Left renal pelvis (tissue), 4 donors: ENCODE data around the gene PSMD5. TPM values are rescaled to one million over a fixed set of nuclear protein-coding genes. Genes with fewer than 3 reads are reported as not detected.
"Not testable (repeated sequence)": the region's sequence is repeated elsewhere in the genome, so short reads cannot be mapped to it uniquely, and the experiment has no call there.

ENCODE experiments used
- DNase-seq, 4 donors: peaks; one replicate each; pipeline ENCODE4 v3.0.0-alpha.2; 2013; ENCODE audit warnings: low read depth in 4 of 4, low spot score in 3 of 4
- polyA plus RNA-seq, 4 donors: library from polyadenylated mRNA; unstranded; fragments of 120-200 nt; gene quantifications; one replicate each; pipeline ENCODE4 v1.2.1, GENCODE V29; 2013; ENCODE audit not compliant: insufficient read length in 4 of 4

Gene PSMD5
- polyA plus RNA-seq, 4 donors, result 28.7 to 36.7 (median 33.8) TPM

DNA sequence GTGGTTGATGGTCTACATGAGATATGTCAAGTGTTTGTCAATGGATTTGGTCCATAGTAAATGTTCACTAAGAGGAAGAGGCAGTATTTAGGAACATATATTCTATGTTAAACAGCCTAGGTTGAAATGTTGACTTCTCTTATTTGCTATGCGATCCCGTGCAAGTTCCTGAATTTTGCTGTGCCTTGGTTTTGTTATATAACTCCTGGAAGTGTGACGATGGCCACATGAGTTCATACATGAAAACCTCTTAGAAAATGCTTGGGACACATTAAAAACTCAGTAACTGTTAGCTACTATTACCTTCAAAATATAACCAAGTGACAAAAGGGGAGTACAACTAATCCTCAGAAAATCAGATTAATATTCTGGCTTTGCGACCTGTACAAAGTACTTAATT is 27.6 kb downstream of the PSMD5 start:
- DNase-seq, result no peak

DNA sequence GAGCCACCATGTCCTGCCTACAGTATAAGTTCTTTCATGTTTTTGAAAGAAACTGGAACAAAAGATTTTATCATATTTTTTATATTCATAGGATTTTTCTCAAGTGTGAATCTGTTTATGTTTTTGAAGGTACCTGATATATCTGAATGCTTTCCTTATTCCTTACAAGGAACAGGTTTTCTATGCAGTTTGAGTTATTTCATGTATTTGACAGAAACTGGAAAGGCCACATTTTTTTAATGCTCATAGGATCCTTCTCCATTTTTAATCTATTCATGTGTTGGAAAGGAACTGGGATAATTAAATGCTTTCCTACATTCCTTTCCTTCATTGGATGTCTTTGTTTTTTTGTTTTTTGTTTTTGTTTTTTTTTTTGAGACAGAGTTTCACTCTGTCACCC is 33.8 kb downstream of the PSMD5 start:
- DNase-seq, result no peak

DNA sequence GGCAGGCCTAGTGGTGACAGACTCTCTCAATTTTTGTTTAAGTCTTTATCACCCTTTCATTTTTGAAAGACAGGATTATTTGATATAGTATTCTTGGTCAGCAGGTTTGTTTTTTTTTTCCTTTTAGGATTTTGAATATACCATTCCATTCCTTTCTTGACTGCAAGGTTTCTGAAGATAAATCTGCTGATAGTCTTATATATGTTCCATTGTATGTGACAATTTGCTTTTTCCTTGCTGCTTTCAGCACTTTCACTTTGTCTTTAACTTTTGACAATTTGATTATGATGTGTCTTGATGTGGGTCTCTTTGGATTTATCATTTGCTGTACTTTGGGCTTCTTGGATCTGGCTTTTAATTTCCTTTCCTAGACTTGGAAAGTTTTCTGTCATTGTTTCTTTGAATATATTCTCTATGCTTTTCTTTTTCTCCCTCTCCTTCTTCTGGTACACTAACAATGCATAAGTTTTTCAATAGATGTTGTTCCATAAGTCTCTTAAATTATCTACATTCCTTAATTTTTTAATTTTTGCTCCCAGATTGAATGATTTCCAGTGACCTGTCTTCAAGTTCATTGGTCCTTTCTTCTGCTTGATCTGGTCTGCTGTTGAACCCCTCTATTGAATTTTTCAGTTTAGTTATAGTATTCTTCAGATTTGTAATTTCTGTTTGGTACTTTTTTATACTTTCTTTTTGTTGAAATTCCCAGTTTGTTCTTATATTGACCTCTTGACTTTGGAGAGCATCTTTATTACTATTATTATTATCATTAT is 34.9 kb downstream of the PSMD5 start:
- DNase-seq, result no peak

DNA sequence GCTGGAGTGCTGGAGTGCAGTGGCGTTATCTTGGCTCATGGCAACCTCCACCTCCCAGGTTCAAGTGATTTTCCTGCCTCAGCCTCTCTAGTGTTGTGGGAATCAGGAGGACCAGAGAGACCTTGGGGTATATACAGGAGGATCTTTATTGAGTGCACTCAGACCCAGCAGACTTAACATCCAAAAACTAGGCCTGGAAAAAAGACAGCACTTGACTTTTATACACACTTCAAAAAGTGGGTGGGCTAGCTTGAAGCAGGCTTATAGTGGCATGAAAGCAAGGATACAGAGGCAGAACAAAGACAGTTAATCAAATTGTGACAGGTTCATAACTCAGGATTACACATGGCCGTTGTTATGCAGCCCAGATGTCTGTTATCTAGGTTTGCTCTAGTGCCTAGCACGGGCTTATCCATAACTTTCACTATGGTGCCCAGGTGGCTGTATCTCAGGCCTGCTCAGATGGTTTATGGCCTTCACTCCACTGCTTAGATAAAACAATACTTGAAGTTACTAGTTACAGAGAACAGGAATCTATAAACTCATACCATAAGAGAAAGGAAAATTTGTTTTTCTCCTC is 37.8 kb downstream of the PSMD5 start:
- DNase-seq, result not testable (repeated sequence)

DNA sequence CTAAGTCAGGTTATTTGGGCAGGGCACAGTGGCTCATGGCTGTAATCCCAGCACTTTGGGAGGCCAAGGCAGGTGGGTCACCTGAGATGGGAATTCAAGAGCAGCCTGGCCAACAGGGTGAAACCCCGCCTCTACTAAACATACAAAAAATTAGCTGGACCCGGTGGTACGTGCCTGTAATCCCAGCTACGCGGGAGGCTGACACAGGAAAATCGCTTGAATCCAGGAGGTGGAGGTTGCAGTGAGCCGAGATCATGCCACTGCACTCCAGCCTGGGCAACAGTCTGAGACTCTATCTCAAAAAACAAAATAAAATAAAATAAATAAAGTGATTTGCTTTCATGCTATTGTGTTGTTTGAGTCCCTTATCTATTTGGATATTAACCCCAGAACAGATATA is 41.3 kb downstream of the PSMD5 start:
- no peak for DNase-seq

DNA sequence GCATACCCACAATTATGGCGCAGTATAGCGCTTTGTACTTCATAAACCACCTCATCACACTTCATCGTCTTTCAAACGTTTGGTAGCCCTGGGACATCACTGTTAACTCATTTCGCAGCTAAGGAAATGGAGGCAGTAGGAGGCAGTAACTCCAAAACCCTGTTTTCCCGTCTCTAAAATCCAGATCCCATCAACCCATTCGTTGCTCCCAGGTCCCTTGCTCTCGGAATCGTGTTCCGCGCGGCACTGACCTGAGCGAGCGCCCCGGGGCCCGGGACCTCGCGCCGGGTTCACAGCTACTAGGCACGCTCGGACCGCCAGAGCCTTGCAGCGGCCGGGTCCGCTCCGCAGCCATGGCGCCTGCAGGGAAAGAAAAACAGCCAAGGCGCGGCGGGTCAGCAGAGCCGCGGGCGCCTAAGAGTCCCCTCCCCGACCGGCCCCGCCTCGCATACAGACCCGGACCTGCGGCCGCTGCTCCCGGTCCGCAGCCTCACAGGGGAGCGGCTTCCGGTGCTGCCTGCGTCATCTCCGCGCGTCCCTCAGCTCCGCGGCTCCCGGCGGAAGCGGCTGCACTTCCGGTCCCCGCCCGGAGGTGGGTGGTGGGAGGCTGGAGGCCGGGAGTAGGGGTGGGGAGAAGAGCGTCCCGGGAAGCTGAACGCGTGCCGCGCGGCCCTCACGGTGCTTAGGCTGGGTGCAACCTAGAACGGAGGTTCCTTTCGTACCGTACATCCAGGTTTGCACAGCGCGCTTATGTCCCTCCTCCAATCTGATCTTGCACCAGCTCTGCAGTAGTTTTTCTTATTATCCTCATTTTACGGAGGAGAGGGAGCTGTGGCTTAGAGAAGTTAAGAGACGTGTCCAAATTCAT is 49.6 kb downstream of the PSMD5 start, which contains the start of gene FBXW2:
FBXW2 (minus strand) TSS at position 519 of the 868 bp plus-strand sequence. CDS start 5,158 bp downstream, outside the sequence.
- DNase-seq, result peak; percentile 75 to 84 (median 81)

DNA sequence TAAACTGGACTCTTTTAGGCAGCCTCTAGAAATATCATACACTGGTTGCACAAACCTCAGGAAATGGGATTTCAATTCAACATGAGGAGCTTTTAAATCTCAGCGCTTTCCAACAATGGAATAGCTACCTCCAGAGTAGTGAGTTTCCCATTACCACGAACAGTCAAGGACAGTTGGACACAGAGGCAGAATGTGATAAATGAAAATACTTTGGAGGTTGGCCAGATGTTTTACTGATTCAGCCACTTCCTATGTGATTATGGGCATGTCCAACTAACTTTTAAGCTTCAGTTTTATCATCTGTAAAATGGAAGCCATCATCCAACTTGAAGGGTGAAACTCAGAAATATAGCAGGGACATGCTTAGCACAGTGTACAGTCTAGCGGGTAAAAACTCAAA is 51.6 kb downstream of the PSMD5 start:
- no peak for DNase-seq

DNA sequence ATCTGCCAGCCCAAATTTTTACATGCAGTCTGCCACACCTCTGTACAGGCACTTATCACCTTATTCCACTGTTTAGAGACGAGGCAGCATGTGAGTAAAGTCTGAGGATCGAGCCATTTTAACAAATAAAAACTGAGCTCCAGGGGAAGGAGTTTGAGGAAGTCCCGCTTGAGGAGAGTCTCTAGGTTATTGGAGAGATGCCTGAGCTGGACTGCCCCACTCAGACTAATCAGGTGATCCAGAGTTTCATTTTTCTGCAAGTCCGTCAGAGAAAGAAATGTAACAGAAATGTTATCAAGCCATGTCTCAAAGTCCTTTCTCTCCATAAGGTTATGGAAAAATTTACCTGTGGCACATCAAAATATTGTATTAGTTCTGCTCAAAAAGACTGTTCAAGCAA is 54.8 kb downstream of the PSMD5 start:
- no peak for DNase-seq

DNA sequence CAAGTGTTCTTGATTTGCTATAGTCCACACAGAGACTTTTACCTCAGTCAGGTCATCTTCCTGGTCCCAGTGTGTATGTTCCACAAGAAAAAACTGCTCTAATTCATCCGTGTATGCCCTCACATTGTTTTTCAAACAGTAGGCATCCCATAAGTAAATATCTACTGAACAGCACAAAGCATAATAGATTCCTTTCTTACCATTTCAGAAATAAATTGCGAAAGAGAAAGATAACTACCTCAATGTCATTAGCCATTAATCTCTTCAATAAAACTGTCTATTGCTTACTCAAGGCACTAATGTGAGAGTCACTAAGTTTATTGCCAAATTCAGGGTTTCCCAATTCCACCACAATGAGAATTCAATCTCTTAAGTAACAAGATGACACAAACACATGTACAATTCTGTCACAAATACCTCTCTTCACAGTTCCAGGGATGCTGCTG is 59.1 kb downstream of the PSMD5 start:
- no peak for DNase-seq

DNA sequence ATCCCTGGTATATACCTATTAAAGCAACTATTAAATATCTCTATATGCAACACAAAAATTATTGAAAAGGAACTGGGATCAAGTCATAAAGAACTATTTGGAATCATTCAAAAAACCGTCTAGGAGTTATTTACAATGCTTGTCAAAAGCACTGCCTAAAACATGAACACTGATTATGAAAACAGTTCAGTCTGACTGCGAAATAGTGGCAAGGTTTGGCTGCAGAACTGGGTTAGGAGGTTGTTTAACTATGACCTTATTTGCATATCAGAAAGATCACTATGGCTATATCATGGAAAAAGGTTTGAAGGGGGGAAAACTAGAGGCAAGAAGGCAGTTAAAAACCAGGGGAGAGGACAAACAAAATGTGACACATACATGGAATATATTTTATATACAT is 61.5 kb downstream of the PSMD5 start:
- no peak for DNase-seq

DNA sequence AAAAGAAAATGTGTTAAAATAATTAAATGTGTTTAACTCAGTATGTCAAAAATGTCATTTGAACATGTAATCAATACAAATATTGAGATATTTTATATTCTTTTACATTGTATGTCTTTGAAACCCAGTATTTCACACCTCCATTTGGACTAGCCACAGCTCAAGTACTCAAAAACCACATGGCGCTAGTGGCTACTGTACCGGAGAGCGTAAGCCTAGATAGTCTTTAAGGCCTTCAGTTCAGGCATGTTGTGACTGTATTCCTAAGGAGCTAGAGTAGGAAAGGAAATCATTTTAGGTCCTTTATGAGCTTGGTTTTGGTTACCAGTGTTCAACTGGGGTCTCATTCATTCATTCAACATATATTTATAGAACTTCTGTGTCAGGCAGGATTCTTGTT is 62.4 kb downstream of the PSMD5 start:
- DNase-seq, result no peak

DNA sequence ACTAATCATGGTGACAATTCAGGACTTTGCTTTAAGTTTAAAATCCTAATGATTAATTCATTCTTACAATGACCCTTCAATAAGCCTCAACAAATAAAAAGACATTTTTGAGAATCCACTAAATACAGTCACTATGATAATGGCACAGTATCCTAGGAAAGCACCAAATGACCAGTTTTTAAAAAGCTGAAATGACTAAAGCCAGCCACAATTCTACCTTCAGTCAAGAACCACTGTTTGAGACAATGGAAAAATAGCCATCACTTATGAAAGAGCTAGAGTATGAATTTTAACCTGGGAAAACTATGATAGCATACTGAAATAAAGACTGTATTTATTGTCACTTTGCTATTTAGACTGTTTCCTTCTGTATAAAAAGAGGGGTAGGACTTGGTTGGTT is 63.5 kb downstream of the PSMD5 start:
- no peak for DNase-seq

DNA sequence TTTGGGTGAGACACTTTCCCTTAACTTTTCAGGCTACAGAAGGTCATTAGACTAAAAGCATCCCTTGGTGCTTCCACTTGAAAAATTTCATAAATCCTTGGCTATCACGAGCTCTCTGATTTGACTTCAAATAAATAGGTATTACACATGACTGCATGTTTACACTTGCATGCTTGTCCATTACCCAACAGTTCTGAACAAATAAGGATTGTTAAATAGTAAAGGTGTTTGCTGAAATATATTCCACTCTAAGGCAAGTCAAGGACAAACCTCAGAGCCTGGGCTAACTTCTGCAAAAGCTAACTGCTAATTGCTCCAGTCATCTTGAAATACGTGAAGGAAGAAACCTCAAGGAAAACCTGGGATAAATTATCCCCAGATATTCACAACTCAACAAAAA is 64.0 kb downstream of the PSMD5 start:
- no peak for DNase-seq

DNA sequence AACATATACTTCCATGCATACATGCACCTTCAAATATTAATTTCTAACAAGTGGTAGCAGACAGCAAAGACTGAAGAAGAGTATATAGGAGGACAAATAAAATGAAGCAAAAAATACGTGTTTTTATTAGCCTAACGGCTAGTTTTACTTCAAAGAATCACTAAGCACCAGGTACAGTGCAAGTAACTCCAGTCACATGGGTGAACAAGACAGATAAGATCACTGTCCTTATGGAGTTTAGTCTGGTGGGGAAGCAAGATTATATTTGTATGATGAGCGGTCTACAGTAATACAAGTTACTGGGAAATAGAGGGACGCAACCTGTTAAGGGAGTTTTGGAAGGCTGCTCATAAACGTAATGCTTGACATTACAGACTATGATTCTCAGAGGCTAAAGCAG is 65.5 kb downstream of the PSMD5 start:
- no peak for DNase-seq

DNA sequence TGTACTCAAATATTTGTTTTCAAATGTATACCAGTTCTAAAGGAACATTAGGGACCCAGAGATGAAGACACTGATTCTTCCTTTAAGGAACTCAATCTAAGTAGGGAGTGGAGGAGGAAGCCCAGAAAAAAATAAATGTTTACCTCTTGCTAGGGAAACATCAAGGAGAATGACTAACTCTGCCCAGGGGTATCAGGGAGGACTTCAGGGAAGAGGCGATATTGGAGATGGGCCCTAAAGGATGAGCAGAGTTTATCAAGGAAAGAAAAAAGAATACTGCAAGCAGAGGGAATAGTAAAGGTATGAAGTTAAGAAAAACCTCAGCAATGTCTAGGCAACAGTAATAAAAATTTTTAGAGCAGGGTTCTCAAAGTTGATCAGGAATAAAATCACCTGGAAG is 65.9 kb downstream of the PSMD5 start:
- DNase-seq, result no peak

DNA sequence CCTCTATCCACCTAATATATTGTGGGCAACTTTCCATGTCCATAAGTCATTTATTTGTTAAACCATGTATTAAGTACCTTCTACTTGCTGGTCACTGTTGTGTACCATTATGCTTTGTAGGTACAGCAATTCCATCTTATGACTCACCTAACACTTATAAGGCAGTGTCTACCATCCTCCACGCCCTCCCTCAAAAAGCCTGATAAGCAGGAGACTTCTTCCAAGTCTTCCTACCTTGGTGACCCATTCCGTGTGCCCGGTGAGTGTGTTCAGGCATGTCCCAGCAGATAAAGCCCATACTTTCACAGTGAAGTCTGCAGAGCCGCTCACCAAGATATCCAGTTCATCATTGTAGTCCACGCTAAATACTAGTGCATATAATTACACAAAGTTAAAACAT is 66.9 kb downstream of the PSMD5 start:
- DNase-seq, result no peak

DNA sequence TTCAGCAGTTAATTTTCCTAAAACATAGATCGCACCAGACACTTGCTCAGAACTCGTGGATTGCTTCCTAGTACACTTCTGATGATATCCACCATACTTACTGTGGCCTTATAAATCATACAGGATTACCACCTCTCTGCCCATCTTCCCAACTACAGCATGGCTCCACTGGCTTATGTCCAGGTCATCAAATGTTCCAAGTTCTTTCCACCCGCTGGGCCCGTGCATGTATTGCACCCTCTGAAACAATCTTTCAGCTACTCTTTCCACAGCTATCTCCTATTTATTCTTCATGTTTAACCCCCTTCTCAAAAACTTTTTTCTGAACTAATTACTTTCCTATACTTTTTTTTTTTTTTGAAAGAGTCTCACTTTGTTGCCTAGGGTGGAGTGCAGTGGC is 68.0 kb downstream of the PSMD5 start:
- no peak for DNase-seq

DNA sequence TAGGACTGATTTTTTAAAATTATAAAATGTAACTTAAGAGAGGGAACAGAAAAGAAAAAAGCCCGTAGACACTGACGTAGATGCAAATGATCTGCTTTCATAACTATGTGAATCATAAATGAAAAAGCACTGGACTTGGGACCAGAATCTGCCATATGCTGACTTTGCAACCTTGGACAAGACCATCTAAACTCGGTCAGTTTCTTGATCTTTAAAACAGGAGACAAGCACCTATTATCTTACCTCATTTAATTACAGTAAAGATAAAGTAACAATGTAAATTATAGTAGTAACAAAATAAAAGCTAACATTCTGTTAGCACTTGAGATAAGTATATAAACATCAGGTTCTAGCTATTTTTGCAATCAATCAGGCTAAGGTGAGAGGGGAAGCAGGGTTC is 69.5 kb downstream of the PSMD5 start:
- no peak for DNase-seq

DNA sequence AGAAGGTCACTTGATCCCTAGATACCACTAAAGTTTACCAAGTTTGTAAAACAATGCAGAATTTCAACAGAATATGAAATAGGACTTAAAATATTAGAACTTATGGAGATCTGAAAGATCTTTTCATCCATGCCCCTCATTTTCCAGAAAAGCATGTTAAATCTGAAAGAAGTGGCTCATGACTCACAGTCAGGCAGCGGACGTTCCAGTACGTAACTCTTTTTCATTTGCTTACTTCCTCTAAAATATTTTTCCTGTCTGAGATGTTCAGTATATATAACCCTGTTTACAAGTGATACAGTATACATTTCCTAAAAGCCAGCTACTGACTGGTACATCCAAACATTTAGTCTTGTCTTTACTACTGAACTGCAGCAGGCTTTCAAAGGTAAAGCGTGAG is 71.8 kb downstream of the PSMD5 start:
- DNase-seq, result no peak

DNA sequence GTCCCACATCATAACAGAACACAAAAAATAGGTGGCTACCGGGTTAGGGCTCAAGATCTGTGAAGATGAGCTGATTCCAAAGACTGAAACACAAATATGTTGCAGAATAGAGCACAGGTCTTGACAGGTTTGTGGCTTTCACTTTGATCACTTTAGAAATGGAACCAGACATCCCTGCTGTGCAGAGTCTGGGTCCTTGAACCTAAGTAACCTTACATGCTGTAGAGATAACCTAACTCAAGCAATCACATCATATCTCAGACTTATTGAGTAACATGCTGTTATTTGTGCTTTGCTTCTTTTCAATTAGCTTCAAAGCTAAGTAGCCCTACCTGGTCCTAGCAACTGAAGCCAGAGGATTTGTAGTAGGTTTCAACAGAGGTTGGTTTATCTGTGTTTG is 73.8 kb downstream of the PSMD5 start:
- no peak for DNase-seq

DNA sequence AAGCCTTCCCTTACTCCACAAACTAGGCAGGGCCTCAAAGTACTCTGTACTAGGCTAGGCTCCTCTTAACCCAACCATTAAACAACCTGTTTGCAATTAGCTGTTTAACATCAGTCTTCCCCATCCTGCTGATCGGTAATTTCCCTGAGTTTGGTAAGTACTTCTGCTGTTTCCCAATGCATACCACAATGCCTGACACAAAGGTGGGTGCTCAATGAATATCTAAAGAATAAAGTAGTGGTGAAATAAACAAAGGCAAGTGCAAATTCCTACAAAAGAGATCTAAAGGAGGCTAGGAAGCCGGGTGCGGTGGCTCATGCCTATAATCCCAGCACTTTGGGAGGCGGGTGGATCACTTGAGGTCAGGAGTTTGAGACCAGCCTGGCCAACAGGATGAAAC is 74.5 kb downstream of the PSMD5 start:
- DNase-seq, result no peak

DNA sequence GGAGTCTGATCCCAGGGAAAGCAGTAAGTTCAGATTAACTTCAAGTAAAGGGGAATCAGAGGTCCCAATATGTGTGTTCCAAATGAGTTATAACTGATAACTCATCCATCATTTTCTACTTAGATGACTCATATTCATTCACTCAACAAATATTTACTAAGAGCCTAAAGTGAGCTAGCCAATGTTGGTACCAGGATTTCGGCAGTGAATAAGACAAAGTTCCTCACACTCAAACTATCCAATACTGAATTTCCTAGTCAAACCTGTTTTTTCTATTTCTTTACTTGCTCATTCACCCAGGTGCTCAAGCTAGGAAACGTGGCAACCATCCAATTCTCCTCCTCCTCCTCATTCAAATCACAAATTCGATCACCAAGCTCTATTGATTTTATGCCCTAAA is 75.3 kb downstream of the PSMD5 start:
- DNase-seq, result no peak
